Neural crest cell (in vitro differentiated cells): ENCODE data around the gene DHRS7C. TPM values are rescaled to one million over a fixed set of nuclear protein-coding genes. Genes with fewer than 3 reads are reported as not detected.

ENCODE experiments used
- DNase-seq: peaks from one replicate; pipeline ENCODE4 v3.0.0; 2021; ENCODE audit warnings: low read depth, mixed read lengths, low spot score
- H3K27ac Mint-ChIP-seq: one replicate; pipeline ENCODE4 v1.8.0; 2021; ENCODE audit warnings: mild to moderate bottlenecking, mixed read lengths; ENCODE audit not compliant: unreplicated experiment
- H3K27me3 Mint-ChIP-seq: 2 replicates; pipeline ENCODE4 v1.8.0; 2021; ENCODE audit warnings: low read depth, mild to moderate bottlenecking, mixed read lengths
- H3K36me3 Mint-ChIP-seq: 2 replicates; pipeline ENCODE4 v1.8.0; 2021; ENCODE audit warnings: low read depth, mild to moderate bottlenecking, mixed read lengths
- H3K4me1 Mint-ChIP-seq: 2 replicates; pipeline ENCODE4 v1.8.0; 2021; ENCODE audit warnings: mixed read lengths
- H3K4me3 Mint-ChIP-seq: one replicate; pipeline ENCODE4 v1.8.0; 2021; ENCODE audit warnings: mild to moderate bottlenecking, mixed read lengths
- H3K9me3 Mint-ChIP-seq: 2 replicates; pipeline ENCODE4 v1.8.0; 2021; ENCODE audit warnings: mixed read lengths
- CTCF ChIP-seq: fragments of 200-600 bp; sonication (generic); conservative IDR thresholded peaks from 2 replicates; pipeline ENCODE4 v1.5.0; 2021; ENCODE audit warnings: antibody characterized with exemption, mild to moderate bottlenecking
- total RNA-seq: library from RNA; stranded (reverse); gene quantifications from 2 replicates; pipeline ENCODE4 v1.2.1, GENCODE V29; 2021

DHRS7C gene
- total RNA-seq, 1 donor from 2014 or later: not detected

- Mint-ChIP-seq H3K27me3 (peaks cover 17% of the 10 kb centered on the region), H3K27ac (no peak overlapping the region), H3K4me3 (no peak overlapping the region), H3K4me1 (no peaks in the 10 kb centered on the region), H3K9me3 (peaks cover 3% of the 10 kb centered on the region), H3K36me3 (no peaks in the 10 kb centered on the region)
- no peak for DNase-seq
- TF ChIP-seq CTCF: no peak
These were observed 18.0 kb upstream of the DHRS7C start for GRCh38 chr17:9809409-9809808.

GRCh38 chr17:9806699-9807098 is 15.3 kb upstream of the DHRS7C start:
- no peaks in the 10 kb centered on the region for H3K36me3 Mint-ChIP-seq
- H3K27me3 Mint-ChIP-seq: peaks cover 17% of the 10 kb centered on the region

GRCh38 chr17:9805769-9806168 is 14.4 kb upstream of the DHRS7C start:
- DNase-seq: no peak
- no peaks in the 10 kb centered on the region for H3K36me3 Mint-ChIP-seq
- no peak overlapping the region for H3K27ac Mint-ChIP-seq
- no peak for TF ChIP-seq CTCF
- H3K27me3 Mint-ChIP-seq: peaks cover 17% of the 10 kb centered on the region
- peaks cover 3% of the 10 kb centered on the region for H3K9me3 Mint-ChIP-seq
- no peaks in the 10 kb centered on the region for H3K4me1 Mint-ChIP-seq
- H3K4me3 Mint-ChIP-seq: no peak overlapping the region

More at GRCh38 chr17:9806699-9807098, 15.3 kb upstream of the DHRS7C start:
- no peak for TF ChIP-seq CTCF
- DNase-seq: no peak
- Mint-ChIP-seq H3K4me3 (no peak overlapping the region), H3K27ac (no peak overlapping the region), H3K4me1 (no peaks in the 10 kb centered on the region), H3K9me3 (peaks cover 3% of the 10 kb centered on the region)

GRCh38 chr17:9802697-9803096 is 11.3 kb upstream of the DHRS7C start:
- Mint-ChIP-seq H3K27me3 (peaks cover 26% of the 10 kb centered on the region), H3K4me1 (no peaks in the 10 kb centered on the region), H3K27ac (no peak overlapping the region), H3K4me3 (no peak overlapping the region), H3K9me3 (peaks cover 3% of the 10 kb centered on the region), H3K36me3 (no peaks in the 10 kb centered on the region)
- TF ChIP-seq CTCF: no peak
- no peak for DNase-seq

GRCh38 chr17:9802294-9802693 is 10.9 kb upstream of the DHRS7C start:
- Mint-ChIP-seq H3K9me3 (no peaks in the 10 kb centered on the region), H3K27ac (no peak overlapping the region)

More at GRCh38 chr17:9802294-9802693, 10.9 kb upstream of the DHRS7C start:
- H3K36me3 Mint-ChIP-seq: no peaks in the 10 kb centered on the region
- H3K27me3 Mint-ChIP-seq: peaks cover 26% of the 10 kb centered on the region
- DNase-seq: no peak
- no peak for TF ChIP-seq CTCF
- no peaks in the 10 kb centered on the region for H3K4me1 Mint-ChIP-seq
- H3K4me3 Mint-ChIP-seq: no peak overlapping the region
